Astrocyte (in vitro differentiated cells and primary cell): Measurements from ENCODE around the gene PLD5.

Experiments
- EZH2 ChIP-seq: IDR thresholded peaks from 2 replicates; pipeline ENCODE4 v1.6.1; 2012; ENCODE audit warnings: mild to moderate bottlenecking, low read length, inconsistent platforms; ENCODE audit not compliant: insufficient read depth
- TF ChIP-seq, protein P1 (sequence below): IDR thresholded peaks from 2 replicates; pipeline ENCODE4 v1.5.1; 2011; ENCODE audit warnings: low read depth, mild to moderate bottlenecking, inconsistent platforms, low read length, moderate library complexity; ENCODE audit not compliant: insufficient read depth

DNA sequence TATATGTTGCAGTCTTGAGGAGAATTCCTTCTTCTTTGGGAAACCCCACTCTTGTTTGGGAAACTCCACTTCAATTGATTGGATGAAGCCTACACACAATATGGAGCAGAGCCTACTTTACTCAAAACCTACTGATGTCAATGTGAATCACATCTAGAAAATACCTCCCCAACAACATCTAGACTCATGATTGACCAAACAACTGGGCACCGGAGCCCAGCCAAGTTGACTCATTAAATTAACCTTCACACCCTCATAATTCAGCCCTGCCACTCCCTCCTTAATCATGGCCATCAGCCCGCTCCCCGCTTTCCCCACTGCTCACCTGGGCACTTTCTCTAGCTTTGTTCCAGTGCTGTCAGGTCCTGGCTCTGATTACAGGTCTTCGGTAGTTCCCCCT is 317.5 kb downstream of the PLD5 start:
- TF ChIP-seq, protein P1, sequence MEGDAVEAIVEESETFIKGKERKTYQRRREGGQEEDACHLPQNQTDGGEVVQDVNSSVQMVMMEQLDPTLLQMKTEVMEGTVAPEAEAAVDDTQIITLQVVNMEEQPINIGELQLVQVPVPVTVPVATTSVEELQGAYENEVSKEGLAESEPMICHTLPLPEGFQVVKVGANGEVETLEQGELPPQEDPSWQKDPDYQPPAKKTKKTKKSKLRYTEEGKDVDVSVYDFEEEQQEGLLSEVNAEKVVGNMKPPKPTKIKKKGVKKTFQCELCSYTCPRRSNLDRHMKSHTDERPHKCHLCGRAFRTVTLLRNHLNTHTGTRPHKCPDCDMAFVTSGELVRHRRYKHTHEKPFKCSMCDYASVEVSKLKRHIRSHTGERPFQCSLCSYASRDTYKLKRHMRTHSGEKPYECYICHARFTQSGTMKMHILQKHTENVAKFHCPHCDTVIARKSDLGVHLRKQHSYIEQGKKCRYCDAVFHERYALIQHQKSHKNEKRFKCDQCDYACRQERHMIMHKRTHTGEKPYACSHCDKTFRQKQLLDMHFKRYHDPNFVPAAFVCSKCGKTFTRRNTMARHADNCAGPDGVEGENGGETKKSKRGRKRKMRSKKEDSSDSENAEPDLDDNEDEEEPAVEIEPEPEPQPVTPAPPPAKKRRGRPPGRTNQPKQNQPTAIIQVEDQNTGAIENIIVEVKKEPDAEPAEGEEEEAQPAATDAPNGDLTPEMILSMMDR = no peak
- no peak for TF ChIP-seq EZH2
